ENCODE data around the gene NOS2. TPM values are rescaled to one million over a fixed set of nuclear protein-coding genes. Genes with fewer than 3 reads are reported as not detected.

NOS2 gene
- total and polyA plus RNA-seq, 4 donors, result 0.30 to 2.2 (median 0.89) TPM

- Histone ChIP-seq H3K27ac (ENCODE audit: low read depth in 1 of 2, low read length in 1 of 2) (no peak overlapping the region), H3K9me3 (ENCODE audit: control insufficient read depth in 4 of 4, insufficient read depth in 3 of 4, low read length in 3 of 4) (no peaks in the 10 kb centered on the region), H3K4me1 (ENCODE audit: control insufficient read depth in 5 of 5, insufficient read depth in 5 of 5, low read length in 5 of 5) (peaks cover 0 to 8% (median 2%) of the 10 kb centered on the region in 5 donors), H3K9ac (ENCODE audit: insufficient read depth in 1 of 2, low read length in 2 of 2) (no peak overlapping the region), H3K36me3 (ENCODE audit: control insufficient read depth in 4 of 4, insufficient read depth in 4 of 4, low read length in 4 of 4) (no peaks in the 10 kb centered on the region), H3K4me3 (no peak overlapping the region), H3K27me3 (ENCODE audit: control insufficient read depth in 3 of 3, insufficient read depth in 3 of 3, low read length in 2 of 3) (peaks cover 0 to 25% (median 11%) of the 10 kb centered on the region in 3 donors)
- 73 to 77% methylated on average over 9 of the region's 9 CpGs for WGBS, 2 donors
- DNase-seq, result no peak
- no peak for ATAC-seq (ENCODE audit: insufficient read depth, low FRiP score)
- no peak for TF ChIP-seq CTCF (IDR thresholded peaks at IDR 0.05; ENCODE audit: control extremely low read depth, extremely low read depth)
Observed at GRCh38 chr17:27797390-27798091, 2.8 kb downstream of the NOS2 start.

GRCh38 chr17:27793906-27794569 lies 6.3 kb downstream of the NOS2 start:
- Histone ChIP-seq H3K27me3 (ENCODE audit: control insufficient read depth in 3 of 3, insufficient read depth in 3 of 3, low read length in 2 of 3) (peaks cover 0 to 29% (median 14%) of the 10 kb centered on the region in 3 donors), H3K4me3 (no peak overlapping the region), H3K36me3 (ENCODE audit: control insufficient read depth in 4 of 4, insufficient read depth in 4 of 4, low read length in 4 of 4) (no peaks in the 10 kb centered on the region), H3K9ac (ENCODE audit: insufficient read depth in 1 of 2, low read length in 2 of 2) (no peak overlapping the region), H3K4me1 (ENCODE audit: control insufficient read depth in 5 of 5, insufficient read depth in 5 of 5, low read length in 5 of 5) (peaks cover 0 to 8% (median 2%) of the 10 kb centered on the region in 5 donors), H3K27ac (ENCODE audit: low read depth in 1 of 2, low read length in 1 of 2) (no peak overlapping the region), H3K9me3 (ENCODE audit: control insufficient read depth in 4 of 4, insufficient read depth in 3 of 4, low read length in 3 of 4) (no peaks in the 10 kb centered on the region)
- ATAC-seq (ENCODE audit: insufficient read depth, low FRiP score), result no peak
- peak in 1 of 3 donors; percentile 8 for DNase-seq
- no peak for TF ChIP-seq CTCF (IDR thresholded peaks at IDR 0.05; ENCODE audit: control extremely low read depth, extremely low read depth)
- WGBS, 2 donors, result 33 to 35% methylated on average over 19 of the region's 19 CpGs

- peaks cover 0 to 27% (median 14%) of the 10 kb centered on the region in 3 donors for H3K27me3 ChIP-seq (ENCODE audit: control insufficient read depth in 3 of 3, insufficient read depth in 3 of 3, low read length in 2 of 3)
- H3K27ac ChIP-seq (ENCODE audit: low read depth in 1 of 2, low read length in 1 of 2), result no peak overlapping the region
- no peaks in the 10 kb centered on the region for H3K36me3 ChIP-seq (ENCODE audit: control insufficient read depth in 4 of 4, insufficient read depth in 4 of 4, low read length in 4 of 4)
- H3K4me3 ChIP-seq, result no peak overlapping the region
- ATAC-seq (ENCODE audit: insufficient read depth, low FRiP score) (peak; percentile 10), DNase-seq (peak; percentile 34 to 67 (median 41))
- no peak for TF ChIP-seq CTCF (IDR thresholded peaks at IDR 0.05; ENCODE audit: control extremely low read depth, extremely low read depth)
- no peak overlapping the region for H3K9ac ChIP-seq (ENCODE audit: insufficient read depth in 1 of 2, low read length in 2 of 2)
- WGBS, 2 donors, result 3 to 6% methylated on average over 53 to 58 of the region's 58 CpGs
- peaks cover 0 to 8% (median 2%) of the 10 kb centered on the region in 5 donors for H3K4me1 ChIP-seq (ENCODE audit: control insufficient read depth in 5 of 5, insufficient read depth in 5 of 5, low read length in 5 of 5)
- H3K9me3 ChIP-seq (ENCODE audit: control insufficient read depth in 4 of 4, insufficient read depth in 3 of 4, low read length in 3 of 4), result no peaks in the 10 kb centered on the region
Observed at GRCh38 chr17:27793168-27793905, 7.0 kb downstream of the NOS2 start.
